Measurements from ENCODE around the gene DLD. TPM values are rescaled to one million over a fixed set of nuclear protein-coding genes. Genes with fewer than 3 reads are reported as not detected.
"Not testable (repeated sequence)": the region's sequence is repeated elsewhere in the genome, so short reads cannot be mapped to it uniquely, and the experiment has no call there.

The DLD gene
- polyA plus RNA-seq, 3 donors, result 106 to 125 (median 118) TPM

DNA sequence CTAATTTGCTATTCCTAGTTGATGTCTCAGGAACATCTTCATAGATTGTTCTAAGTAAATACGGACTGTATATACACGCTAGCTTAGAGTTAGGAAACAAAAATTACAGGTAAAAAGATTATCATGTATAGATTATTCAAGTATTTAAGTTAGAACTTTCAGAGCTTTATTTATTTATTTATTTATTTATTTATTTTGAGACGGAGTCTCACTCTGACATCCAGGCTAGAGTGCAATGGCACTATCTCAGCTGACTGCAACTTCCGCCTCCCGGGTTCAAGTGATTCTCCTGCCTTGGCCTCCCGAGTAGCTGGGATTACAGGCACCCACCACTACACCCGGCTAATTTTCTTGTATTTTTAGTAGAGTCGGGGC is 1.4 kb downstream of the DLD start:
- not testable (repeated sequence) for DNase-seq (ENCODE audit: extremely low read depth in 1 of 11, low read depth in 9 of 11, low spot score in 4 of 11)

DNA sequence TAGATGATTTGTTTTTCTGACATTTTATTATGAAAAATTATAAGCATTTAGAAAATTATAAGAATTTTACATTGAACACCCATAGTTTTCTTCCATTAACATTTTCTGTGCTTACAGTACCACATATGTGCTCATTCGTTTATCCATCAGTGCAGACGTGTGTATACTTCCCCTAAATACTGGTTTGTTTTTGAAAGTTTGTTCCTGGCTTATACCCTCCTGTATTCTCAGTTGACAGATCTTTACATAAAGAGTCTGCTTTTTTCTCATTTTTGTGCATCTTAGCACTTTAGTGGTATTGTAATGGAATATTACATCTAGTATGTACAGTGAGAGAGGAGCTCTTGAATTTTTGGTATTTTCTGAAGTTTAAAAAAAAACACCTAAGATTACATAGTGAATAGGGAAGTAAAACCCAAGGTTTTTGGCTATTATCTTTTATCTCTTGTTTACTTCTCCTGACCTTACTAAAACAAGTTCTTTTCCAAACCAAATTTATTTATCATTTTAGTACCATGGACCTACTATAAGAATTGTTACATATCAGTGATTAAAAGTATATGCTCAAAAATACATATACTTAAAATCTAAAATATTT is 8.1 kb downstream of the DLD start:
- no peak for DNase-seq (ENCODE audit: extremely low read depth in 1 of 11, low read depth in 9 of 11, low spot score in 4 of 11)

DNA sequence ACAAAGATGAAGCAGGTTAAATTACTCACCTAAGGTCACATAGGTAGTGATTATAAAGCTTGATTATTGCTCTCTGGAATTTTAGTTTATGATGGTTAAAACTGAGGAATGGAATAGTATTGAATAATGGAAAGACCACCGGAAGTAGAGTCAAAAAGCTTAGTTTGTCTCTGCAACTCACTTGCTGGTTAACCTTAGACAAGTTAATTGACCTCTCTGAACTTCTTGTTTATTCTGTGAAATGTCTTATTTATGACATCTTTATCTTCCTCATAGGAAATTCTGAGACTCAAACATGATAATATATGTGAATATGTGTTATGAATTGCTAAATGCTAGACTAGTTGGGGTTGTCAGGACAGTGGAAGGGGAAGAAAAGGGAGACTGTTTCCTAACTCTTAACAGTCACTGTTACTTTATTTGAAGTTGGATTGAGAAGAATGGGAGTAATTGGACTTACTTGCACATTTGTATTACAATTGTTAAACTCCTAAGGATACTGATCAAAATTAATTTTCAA is 9.6 kb downstream of the DLD start:
- DNase-seq (ENCODE audit: extremely low read depth in 1 of 11, low read depth in 9 of 11, low spot score in 4 of 11), result no peak

DNA sequence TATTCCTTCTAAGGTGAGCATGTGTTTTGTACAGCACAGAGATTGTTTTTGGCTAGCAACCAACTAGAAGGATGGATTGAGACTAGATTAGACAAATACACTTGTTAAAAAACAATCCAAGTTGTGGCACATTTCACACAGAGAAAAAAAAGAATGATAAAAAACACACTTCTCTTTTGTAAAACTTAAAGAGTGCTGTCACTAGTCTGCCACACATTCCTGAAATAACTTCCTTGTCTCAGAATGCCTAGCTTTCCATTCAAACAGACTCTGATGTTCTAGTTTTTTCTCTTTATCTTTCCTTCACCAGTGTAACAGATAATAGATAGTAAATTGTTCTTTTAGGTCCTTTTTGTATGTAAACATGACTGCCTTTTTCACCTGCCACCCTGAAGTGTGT is 11.4 kb downstream of the DLD start:
- DNase-seq (ENCODE audit: extremely low read depth in 1 of 11, low read depth in 9 of 11, low spot score in 4 of 11), result no peak

DNA sequence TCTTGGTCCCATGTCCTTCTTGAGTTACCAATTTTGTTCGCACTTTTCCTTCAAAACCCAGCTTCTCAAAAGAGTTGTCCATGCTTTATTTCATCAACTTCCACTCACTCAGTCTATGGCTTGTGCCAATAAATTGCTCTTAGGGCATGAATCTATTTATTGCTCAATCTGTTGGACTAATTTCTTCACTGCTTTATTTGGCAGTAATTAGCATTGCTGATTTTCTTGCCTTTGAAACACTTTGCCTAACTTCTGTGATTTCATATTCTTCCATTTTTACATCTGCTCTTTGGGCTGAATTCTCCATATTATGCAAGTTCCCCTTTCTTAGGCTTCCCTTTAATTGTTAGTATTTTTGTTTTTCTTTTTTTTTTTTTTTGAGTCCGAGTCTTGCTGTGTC is 16.8 kb downstream of the DLD start:
- no peak for DNase-seq (ENCODE audit: extremely low read depth in 1 of 11, low read depth in 9 of 11, low spot score in 4 of 11)

DNA sequence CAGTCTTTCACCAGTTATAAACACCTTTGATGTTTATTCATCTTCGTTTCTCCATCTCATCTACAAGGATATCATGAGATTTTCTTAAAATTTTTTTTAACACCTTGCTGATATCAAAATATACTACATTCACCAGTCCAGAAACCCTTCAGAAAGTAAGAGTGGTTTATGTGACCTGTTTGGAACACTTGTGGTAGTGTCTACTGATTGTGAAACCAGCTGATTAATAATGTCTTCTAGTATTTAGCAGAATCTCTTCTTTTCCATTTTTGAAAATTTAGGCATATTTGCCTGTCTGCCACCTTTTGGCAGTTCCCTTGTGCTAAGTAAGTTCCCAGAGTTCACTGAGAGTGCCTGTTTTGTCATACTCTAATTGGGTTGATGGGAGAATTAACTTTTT is 18.5 kb downstream of the DLD start:
- no peak for DNase-seq (ENCODE audit: extremely low read depth in 1 of 11, low read depth in 9 of 11, low spot score in 4 of 11)

DNA sequence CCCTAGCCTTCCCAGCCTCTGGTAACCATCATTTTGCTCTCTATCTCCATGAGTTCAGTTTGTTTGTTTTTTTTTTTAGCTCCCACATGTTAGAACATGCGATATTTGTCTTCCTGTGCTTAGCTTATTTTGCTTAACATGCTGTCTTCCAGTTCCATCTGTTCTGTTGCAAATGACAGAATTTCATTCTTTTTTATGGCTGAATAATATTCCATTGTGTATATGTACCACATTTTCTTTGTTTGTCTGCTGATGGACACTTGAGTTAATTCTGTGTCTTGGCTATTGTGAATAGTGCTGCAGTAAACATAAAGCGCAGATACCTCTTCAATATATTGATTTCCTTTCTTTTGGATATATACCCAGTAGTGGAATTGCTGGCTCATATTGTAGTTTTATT is 21.0 kb downstream of the DLD start:
- DNase-seq (ENCODE audit: extremely low read depth in 1 of 11, low read depth in 9 of 11, low spot score in 4 of 11), result no peak

DNA sequence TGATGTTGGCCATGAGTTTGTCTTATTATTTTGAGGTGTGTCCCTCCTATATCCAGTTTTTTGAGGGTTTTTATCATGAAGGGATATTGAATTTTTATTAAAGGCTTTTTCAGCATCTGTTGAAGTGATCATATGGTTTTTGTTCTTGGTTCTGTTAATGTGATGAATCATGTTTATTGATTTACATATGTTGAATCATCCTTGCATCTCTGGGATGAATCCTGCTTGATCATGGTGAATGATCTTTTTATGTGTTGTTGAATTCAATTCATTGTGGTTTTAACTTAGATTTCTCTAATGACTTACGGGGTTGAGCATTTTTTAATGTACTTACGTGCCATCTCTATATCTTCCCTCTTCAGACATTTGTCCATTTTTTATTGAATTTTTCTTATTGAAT is 22.9 kb downstream of the DLD start:
- DNase-seq (ENCODE audit: extremely low read depth in 1 of 11, low read depth in 9 of 11, low spot score in 4 of 11), result no peak

DNA sequence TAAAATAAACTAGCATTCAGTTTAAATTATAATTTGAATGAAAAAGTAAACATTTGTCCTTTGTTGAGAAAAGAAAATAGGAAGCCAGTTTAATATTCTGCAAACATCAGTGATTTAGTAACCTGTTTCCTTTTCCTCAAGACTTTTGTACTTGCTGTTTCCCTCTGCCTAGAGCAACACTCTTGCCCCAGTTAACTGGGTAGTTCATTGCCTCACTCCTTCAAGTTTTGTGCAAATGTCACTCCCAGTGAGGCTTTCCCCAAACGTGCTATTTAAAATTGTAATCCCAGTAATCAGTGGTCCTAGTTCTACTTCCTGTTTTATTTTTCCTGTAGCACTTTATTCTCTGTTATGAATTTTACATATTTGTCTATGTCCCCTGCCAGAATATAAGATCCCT is 23.8 kb downstream of the DLD start:
- no peak for DNase-seq (ENCODE audit: extremely low read depth in 1 of 11, low read depth in 9 of 11, low spot score in 4 of 11)

DNA sequence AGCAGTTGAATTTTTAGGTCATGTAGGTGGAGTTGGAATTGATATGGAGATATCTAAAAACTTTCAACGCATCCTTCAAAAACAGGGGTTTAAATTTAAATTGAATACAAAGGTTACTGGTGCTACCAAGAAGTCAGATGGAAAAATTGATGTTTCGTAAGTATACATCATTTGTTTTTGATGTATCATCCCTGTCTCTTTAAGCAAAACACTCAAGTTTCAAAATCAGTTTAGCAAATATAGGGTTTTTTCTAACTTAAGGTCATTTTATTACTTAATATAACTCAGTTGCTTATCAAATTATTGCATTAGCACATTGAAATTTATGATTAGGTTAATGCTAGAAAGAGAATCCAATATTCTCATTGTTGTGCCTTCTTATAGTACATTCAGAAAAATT is 24.6 kb downstream of the DLD start:
- DNase-seq (ENCODE audit: extremely low read depth in 1 of 11, low read depth in 9 of 11, low spot score in 4 of 11), result no peak

DNA sequence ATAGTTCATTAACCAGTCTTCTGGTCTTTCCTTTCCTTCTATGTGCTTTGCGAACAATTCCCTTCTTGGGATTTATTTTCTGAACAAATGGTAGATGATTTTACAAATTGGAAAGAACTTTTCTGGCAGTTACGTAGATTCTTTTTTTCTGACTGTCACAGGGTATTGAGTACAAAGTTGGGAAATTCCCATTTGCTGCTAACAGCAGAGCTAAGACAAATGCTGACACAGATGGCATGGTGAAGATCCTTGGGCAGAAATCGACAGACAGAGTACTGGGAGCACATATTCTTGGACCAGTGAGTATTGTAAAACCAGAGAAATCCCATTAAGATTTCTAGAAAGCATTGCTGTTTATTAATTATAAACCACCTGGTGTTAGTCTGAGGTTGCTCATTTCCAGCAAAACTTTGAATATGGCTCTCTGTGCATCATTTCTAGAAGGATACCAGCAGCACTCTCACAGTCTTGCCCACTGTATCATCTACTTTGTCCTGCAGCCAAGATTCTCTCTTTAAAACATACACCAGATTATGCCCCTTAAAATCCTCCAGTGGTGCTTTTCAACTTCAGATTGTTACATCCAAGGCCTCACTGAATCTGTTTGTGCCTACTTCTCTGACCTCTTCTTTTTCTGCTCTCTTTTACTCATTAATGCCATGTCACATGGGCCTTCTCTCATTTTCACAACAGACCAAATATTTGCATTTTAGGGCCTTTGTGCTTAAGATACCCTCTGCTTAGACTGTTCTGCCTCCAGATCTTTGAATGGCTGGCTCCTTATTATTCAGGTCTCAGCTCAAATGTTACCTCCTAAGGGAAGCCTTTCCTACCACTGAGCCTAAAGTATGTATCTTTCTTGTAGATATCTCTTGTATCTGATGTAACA is 27.0 kb downstream of the DLD start:
- no peak for DNase-seq (ENCODE audit: extremely low read depth in 1 of 11, low read depth in 9 of 11, low spot score in 4 of 11)

DNA sequence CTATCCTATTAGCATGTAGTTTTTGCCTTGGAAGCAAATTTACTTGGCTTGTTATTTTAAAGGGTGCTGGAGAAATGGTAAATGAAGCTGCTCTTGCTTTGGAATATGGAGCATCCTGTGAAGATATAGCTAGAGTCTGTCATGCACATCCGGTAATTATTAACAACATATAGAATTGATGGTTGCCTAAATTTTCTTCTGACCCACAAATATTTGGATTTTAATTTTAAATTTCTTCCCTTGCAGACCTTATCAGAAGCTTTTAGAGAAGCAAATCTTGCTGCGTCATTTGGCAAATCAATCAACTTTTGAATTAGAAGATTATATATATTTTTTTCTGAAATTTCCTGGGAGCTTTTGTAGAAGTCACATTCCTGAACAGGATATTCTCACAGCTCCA is 28.0 kb downstream of the DLD start:
- DNase-seq (ENCODE audit: extremely low read depth in 1 of 11, low read depth in 9 of 11, low spot score in 4 of 11), result no peak

DNA sequence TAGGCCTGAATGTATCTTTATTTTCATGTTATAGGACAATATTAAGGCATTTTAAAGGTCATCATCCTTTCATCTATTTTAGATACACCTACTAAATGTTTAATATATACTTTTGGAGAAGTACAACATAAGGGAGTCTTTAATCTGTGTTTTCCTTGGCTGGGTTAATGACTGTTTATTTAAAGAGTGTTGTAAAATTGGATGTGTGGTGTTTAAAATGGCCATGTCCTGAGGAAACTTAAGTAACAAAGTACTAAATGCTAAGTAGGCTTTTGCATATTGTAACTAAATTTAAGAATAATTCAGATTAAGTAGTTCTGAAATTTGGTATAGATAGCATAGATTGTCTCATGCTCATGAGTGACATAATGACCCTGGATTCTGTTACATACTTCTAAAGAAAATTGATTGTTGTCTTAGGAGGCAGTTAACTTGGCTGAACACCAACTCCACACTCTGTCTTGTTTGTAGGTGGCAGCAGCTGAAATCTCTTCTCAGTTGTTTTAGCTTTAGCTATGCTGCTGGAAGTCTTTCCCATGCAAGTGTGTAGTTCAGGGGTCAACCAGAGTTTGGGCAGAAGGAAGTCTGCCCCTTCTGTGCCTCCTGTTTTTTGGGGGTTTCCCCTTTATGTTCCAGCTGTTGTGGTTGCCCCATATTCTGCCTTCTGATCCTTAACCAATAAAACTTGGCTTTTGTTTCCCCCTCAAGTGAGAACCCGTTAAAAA is 29.2 kb downstream of the DLD start:
- DNase-seq (ENCODE audit: extremely low read depth in 1 of 11, low read depth in 9 of 11, low spot score in 4 of 11), result no peak

DNA sequence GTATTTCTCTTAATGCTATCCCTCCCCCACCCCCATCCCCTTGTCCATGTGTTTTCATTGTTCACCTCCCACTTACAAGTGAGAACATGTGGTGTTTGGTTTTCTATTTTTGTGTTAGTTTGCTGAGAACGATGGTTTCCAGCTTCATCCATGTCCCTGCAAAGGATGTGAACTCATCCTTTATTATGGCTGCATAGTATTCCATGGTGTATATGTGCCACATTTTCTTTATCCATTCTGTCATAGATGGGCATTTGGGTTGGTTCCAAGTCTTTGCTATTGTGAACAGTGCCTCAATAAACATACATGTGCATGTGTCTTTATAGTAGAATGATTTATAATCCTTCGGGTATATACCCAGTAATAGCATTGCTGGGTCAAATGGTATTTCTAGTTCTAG is 30.8 kb downstream of the DLD start:
- not testable (repeated sequence) for DNase-seq (ENCODE audit: extremely low read depth in 1 of 11, low read depth in 9 of 11, low spot score in 4 of 11)

DNA sequence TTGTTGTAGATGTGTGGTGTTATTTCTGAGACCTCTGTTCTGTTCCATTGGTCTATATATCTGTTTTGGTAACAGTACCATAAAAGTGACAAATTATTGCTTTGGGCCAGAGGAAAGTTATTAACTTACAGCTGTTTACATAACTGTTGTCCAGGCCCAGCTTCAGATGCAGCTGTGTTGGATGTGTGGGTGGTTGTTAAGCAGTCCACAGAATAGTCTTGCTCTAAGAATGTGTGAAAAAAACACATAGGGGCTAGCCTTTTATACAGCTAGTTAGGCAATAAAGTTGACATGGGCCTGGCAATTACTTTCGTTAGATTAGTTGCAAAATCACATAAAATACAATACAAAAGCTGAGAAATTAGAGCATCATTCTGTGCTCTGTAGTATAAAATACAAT is 31.9 kb downstream of the DLD start:
- no peak for DNase-seq (ENCODE audit: extremely low read depth in 1 of 11, low read depth in 9 of 11, low spot score in 4 of 11)

DNA sequence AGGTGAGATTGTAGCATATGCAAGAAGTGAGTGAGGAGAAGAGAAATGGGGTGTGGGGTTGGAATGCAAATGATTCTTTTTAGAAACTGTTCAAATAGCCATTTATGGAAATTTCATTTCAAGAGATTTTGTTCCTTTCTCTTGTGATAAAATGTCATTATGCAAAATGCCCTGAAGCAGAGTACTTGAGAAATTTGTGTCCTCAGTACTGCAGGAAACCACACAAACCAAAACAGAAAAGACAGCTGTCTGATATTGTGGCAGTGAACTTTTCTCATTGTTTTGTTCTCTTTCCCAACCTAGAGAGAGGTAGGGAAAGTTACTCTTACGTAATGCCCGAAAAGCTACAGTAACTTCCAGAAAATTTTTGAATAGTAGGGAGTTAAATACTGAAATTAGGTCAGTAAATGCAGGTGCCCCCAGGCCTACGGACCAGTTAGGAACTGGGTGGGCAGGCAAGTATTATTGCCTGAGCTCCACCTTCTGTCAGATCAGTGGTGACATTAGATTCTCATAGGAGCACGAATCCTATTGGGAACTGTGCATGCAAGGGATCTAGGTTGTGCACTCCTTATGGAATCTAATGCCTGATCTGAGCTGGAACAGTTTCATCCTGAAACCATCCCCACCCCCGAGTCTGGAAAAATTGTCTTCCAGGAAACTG is 34.0 kb downstream of the DLD start:
- no peak for DNase-seq (ENCODE audit: extremely low read depth in 1 of 11, low read depth in 9 of 11, low spot score in 4 of 11)

DNA sequence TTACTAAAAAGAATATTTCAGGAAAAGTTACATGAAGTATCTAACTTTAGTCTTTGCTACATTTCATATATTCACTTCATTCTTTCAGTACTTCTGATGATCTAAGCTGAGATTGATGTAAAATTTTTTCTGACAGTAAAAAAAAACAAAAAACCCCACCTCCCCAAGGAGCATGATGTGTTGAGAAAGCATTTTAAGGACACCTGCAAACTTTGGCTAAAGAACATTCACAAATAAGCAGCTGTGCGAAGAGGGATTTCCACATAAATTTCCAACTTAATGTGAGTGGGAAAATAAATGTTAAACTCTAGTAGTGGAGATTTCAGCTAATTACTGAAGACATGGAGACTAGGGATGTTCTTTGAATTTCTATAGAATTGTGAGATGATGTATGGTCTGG is 35.5 kb downstream of the DLD start:
- no peak for DNase-seq (ENCODE audit: extremely low read depth in 1 of 11, low read depth in 9 of 11, low spot score in 4 of 11)

DNA sequence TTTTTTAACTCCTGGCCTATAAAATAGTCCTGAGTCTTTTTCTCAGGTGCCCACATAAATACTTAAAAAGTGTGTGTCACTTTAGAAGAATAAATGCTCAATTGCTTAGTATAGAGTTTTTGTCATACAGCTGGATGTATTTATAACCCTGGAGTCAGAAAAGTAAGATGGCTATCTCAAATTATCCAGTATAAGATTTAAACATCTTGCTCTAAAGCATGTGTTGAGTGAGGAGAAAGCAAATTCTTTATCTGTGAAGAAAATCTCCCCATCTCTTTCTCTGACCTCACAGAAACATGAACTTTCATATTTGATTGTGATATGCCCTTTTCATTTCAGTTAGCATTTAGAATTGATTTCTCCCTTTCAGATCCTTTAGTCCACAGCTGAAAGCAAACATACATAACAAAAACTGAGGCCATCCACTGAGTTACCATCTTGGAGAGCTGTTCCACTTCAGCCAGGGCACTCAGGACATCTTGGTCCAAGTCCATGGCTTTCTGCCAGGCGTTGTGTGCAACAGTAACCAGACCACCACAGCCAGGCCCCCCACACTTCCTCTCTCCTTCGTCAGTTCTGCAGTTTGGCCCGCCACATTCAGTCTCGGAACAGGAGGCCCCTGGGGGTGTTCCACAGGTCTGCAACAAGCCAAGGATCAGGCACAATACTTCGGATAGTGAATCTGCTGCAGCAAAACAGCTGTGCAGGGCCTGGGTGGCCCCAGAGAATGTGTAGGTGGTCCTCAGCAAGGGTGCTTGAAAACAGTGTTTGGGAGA is 40.9 kb downstream of the DLD start:
- no peak for DNase-seq (ENCODE audit: extremely low read depth in 1 of 11, low read depth in 9 of 11, low spot score in 4 of 11)

DNA sequence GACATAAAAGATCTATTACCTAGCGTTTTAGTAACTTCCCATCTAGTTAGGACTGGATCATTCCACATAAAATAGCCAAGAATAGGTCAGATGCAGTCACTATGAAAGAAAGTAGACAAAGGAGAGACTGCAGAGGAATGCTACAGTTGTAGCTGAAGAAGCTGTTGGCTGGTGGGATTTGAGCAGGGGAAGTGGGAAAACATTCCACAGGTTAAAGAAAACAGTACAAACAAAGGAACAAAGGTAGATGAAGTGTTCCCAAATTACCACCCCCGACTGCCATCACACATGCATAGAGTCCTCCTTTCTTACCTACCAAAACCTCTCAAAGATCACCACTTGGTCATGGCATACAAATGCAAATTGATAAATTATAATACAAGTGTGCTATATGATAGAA is 41.8 kb downstream of the DLD start:
- no peak for DNase-seq (ENCODE audit: extremely low read depth in 1 of 11, low read depth in 9 of 11, low spot score in 4 of 11)

Data from renal cortex interstitium (tissue), 11 donors.